MCF 10A (cell line): ENCODE results near the gene PDCD7. TPM values are rescaled to one million over a fixed set of nuclear protein-coding genes. Genes with fewer than 3 reads are reported as not detected.

Experiments used
- BruUV-seq: library from RNA; stranded (reverse); fragments of 400-500 nt; replicated peaks from 2 replicates; lab custom pipeline; 2021; lab: Mats Ljungman, UMichigan
- CTCF ChIA-PET: fragments of 300-600 bp; sonication (Branson Sonifier 250); formaldehyde crosslinking; extraction: SDS; loops from one replicate; lab custom pipeline; 2021; ENCODE audit warnings: antibody characterized with exemption, inconsistent platforms; lab: Yijun Ruan, JAX
- POLR2A ChIA-PET: fragments of 300-600, 350-650 bp; sonication (Branson Sonifier 250); formaldehyde crosslinking; extraction: SDS; loops from one replicate; lab custom pipeline; 2020; ENCODE audit warnings: antibody characterized with exemption, inconsistent platforms; lab: Yijun Ruan, JAX
- DNase-seq: peaks from one replicate; pipeline ENCODE4 v3.0.0-alpha.2; 2018; ENCODE audit not compliant: unreplicated experiment
- H3K27ac Mint-ChIP-seq: one replicate; pipeline ENCODE4 v1.8.0; 2022; ENCODE audit warnings: mild to moderate bottlenecking, low read depth, mixed read lengths; ENCODE audit not compliant: unreplicated experiment
- H3K27me3 Mint-ChIP-seq: one replicate; pipeline ENCODE4 v1.8.0; 2022; ENCODE audit warnings: mixed read lengths; ENCODE audit not compliant: insufficient read depth, unreplicated experiment
- H3K36me3 Mint-ChIP-seq: one replicate; pipeline ENCODE4 v1.8.0; 2022; ENCODE audit warnings: mild to moderate bottlenecking, moderate library complexity, mixed read lengths; ENCODE audit not compliant: insufficient read depth, unreplicated experiment
- H3K4me1 Mint-ChIP-seq: one replicate; pipeline ENCODE4 v1.8.0; 2022; ENCODE audit warnings: mixed read lengths; ENCODE audit not compliant: insufficient read depth, unreplicated experiment
- H3K4me3 Mint-ChIP-seq: one replicate; pipeline ENCODE4 v1.8.0; 2022; ENCODE audit warnings: mild to moderate bottlenecking, moderate library complexity, mixed read lengths; ENCODE audit not compliant: unreplicated experiment
- H3K9me3 Mint-ChIP-seq: one replicate; pipeline ENCODE4 v1.8.0; 2022; ENCODE audit warnings: mixed read lengths; ENCODE audit not compliant: unreplicated experiment
- intact Hi-C: fragments of 100-400 bp; cut with micrococcal nuclease; formaldehyde crosslinking; loops from 2 replicates; pipeline ENCODE4 v1.14.1; 2022
- total RNA-seq: library from RNA; stranded (reverse); gene quantifications from 2 replicates; pipeline ENCODE4 v1.2.3, GENCODE V29; 2022
- TF ChIP-seq, protein P1 (sequence below): fragments of 200-600 bp; IDR thresholded peaks from one replicate; pipeline ENCODE4 v1.8.0; 2022; ENCODE audit warnings: antibody characterized with exemption, mild to moderate bottlenecking; ENCODE audit not compliant: unreplicated experiment

PDCD7 gene
- total RNA-seq, 1 experiment from 2014 or later, result 26.3 TPM

DNA sequence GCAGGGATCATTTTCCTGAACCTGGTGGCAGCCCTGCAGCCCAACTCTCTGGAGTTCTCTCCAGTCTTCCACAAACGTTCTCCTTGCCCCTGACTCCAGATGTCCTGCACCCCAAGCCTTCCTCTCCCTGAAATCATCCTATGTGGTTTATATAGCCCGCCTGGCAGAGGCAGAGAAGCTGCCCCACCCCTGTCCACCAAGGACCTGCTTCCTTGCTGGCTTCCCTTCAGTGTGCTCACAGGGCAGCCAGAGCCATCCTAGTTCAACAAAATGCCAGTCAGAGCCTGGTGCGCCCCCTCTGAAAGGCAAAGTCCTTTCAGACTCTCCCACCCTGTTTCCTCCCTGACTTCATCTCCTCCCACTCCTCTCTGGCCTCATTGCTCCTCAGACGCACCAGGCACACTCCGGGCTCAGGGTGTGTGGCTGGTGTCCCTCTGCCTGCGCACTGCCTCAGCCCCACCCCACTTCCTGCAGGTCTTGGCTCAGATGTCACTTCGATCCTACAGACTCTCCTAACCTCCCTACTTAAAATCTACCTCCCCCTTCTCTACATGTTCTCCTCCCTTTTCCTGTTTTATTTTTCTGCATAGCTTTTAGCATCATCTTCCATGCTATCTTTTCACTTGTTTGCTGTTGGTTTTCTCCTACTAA, 51.2 kb downstream of the PDCD7 start:
- H3K27me3 Mint-ChIP-seq, result peaks cover 38% of the 10 kb centered on the region
- peaks cover 7% of the 10 kb centered on the region for H3K4me1 Mint-ChIP-seq
- no TSS peak for BruUV-seq
- H3K36me3 Mint-ChIP-seq, result no peaks in the 10 kb centered on the region
- ChIA-PET CTCF (interaction anchor here (1.2 to 1.3 kb wide), 2 partner anchors 14 to 28 kb away, joined by 4 to 5 read pairs; no protein-coding TSS in a partner anchor), POLR2A (interaction anchor here (0.7 to 1.2 kb wide), 4 partner anchors 10 to 381 kb away, joined by 3 to 4 read pairs (median 3); no protein-coding TSS in a partner anchor)
- H3K27ac Mint-ChIP-seq, result no peak overlapping the region
- DNase-seq, result no peak
- intact Hi-C loops, result no loop called here
- no peak overlapping the region for H3K4me3 Mint-ChIP-seq
- TF ChIP-seq, protein P1, sequence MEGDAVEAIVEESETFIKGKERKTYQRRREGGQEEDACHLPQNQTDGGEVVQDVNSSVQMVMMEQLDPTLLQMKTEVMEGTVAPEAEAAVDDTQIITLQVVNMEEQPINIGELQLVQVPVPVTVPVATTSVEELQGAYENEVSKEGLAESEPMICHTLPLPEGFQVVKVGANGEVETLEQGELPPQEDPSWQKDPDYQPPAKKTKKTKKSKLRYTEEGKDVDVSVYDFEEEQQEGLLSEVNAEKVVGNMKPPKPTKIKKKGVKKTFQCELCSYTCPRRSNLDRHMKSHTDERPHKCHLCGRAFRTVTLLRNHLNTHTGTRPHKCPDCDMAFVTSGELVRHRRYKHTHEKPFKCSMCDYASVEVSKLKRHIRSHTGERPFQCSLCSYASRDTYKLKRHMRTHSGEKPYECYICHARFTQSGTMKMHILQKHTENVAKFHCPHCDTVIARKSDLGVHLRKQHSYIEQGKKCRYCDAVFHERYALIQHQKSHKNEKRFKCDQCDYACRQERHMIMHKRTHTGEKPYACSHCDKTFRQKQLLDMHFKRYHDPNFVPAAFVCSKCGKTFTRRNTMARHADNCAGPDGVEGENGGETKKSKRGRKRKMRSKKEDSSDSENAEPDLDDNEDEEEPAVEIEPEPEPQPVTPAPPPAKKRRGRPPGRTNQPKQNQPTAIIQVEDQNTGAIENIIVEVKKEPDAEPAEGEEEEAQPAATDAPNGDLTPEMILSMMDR, result no peak
- H3K9me3 Mint-ChIP-seq, result no peaks in the 10 kb centered on the region

DNA sequence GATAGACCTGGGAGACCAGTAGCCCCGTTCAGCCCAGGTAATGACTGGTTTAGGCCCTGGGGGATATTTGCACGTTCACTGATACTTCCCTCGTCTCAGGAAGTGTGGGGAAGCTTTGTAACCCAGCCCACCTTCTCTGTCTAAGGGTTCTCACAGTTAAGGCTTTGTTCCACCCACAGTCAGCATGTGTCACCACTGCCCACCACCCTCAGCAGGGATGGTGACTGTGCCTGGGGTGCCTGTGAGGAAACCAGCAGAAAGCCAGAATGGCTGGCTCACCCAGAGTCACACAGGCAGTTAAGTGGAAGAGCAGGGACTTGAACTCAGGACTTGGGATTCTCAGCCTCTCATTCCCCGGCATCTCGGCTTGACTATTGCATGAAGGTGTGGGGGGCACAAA, 51.9 kb downstream of the PDCD7 start:
- no TSS peak for BruUV-seq
- peaks cover 7% of the 10 kb centered on the region for H3K4me1 Mint-ChIP-seq
- no peak for DNase-seq
- TF ChIP-seq, protein P1, result no peak
- no peak overlapping the region for H3K4me3 Mint-ChIP-seq
- H3K27me3 Mint-ChIP-seq, result peaks cover 38% of the 10 kb centered on the region
- ChIA-PET POLR2A (interaction anchor here (1.2 kb wide), 1 partner anchor 26 kb away, joined by 3 read pairs; no protein-coding TSS in a partner anchor), CTCF (interaction anchor here (0.5 to 1.3 kb wide), 3 partner anchors 13 to 437 kb away, joined by 3 to 4 read pairs (median 3); no protein-coding TSS in a partner anchor)
- no peaks in the 10 kb centered on the region for H3K9me3 Mint-ChIP-seq
- intact Hi-C loops, result no loop called here
- H3K36me3 Mint-ChIP-seq, result no peaks in the 10 kb centered on the region
- H3K27ac Mint-ChIP-seq, result no peak overlapping the region

DNA sequence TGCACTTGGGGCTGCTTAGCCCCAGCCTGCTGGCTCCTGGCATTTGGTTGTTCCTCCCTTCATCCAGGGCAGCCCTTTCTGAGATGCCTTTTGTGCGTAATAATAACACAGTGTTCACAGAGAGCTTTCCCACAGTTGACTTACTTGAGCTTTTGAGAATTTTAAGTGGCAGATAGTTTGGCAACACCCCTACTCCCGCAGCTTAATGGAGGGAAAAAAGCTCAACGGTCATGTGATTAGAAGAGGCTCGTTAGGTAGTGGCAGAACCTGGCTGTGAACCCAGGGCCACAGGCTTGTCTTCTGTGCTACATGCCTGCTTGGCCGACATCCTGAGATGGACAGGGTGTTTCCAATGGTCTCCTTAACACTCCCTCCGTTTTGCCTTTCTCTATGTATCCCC, 52.3 kb downstream of the PDCD7 start:
- no peaks in the 10 kb centered on the region for H3K36me3 Mint-ChIP-seq
- no TSS peak for BruUV-seq
- peaks cover 7% of the 10 kb centered on the region for H3K4me1 Mint-ChIP-seq
- H3K27me3 Mint-ChIP-seq, result peaks cover 38% of the 10 kb centered on the region
- no peak overlapping the region for H3K4me3 Mint-ChIP-seq
- H3K27ac Mint-ChIP-seq, result no peak overlapping the region
- POLR2A ChIA-PET, result no interaction called here
- CTCF ChIA-PET, result interaction anchor here (0.9 kb wide), 1 partner anchor 437 kb away, joined by 3 read pairs; no protein-coding TSS in a partner anchor
- no peak for DNase-seq
- H3K9me3 Mint-ChIP-seq, result no peaks in the 10 kb centered on the region
- intact Hi-C loops, result no loop called here
- TF ChIP-seq, protein P1, result no peak

- Mint-ChIP-seq H3K4me3 (no peak overlapping the region), H3K36me3 (no peaks in the 10 kb centered on the region), H3K27ac (no peak overlapping the region), H3K27me3 (peaks cover 26% of the 10 kb centered on the region), H3K9me3 (no peaks in the 10 kb centered on the region), H3K4me1 (peaks cover 7% of the 10 kb centered on the region)
- no TSS peak for BruUV-seq
- DNase-seq, result peak; percentile 12
- intact Hi-C loops, result no loop called here
- ChIA-PET POLR2A (no interaction called here), CTCF (interaction anchor here (0.6 kb wide), 1 partner anchor 14 kb away, joined by 3 read pairs; no protein-coding TSS in a partner anchor)
- TF ChIP-seq, protein P1, result no peak
These were observed 54.0 kb downstream of the PDCD7 start for GRCh38 chr15:65079580-65079979.
